ENCODE data around the gene LANCL2. TPM values are rescaled to one million over a fixed set of nuclear protein-coding genes. Genes with fewer than 3 reads are reported as not detected.

LANCL2 gene
- total and polyA plus RNA-seq, 2 experiments from 2014 or later = 11.7 to 13.8 TPM

DNA sequence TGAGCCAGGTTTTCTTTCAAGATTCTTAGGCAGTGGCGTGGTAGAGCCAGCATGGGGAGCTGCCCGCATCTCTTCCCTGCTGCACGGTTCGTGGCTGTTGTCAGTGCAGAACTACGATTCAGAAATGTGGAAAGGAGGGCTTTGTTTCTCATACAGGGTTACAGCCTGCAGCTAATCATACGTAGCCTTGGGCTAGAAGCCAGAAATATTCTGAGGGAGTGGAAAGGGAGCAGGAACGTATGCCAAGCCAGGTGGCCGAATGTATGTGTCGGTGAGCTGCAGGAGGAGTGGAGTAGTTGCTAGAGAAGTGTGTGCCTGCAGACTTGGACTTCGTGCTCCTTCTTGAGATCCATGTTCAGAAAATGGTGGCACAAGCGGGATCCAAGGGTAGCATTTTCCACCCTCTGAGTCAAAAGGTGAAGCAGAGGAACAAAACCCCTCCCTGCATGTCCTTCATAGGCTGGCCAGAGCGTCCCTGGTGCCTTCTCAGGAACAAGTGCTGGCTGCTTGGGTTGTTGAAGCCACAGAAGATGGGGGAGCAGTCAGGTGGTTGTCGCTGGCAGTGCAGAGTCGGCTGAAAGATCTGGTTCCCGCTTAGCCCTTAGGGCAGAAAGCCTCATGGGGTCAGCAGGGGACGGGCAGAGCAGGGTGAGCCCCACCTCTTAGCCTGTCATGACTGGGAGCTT is 40.9 kb downstream of the LANCL2 start:
- Histone ChIP-seq H3K9ac (no peak overlapping the region), H3K27me3 (replicated peaks; ENCODE audit: insufficient read depth) (no peaks in the 10 kb centered on the region), H3K27ac (no peak overlapping the region), H3K4me3 (no peak overlapping the region), H3F3A (ENCODE audit: insufficient read depth) (no peaks in the 10 kb centered on the region), H3K79me2 (ENCODE audit: insufficient read depth) (no peaks in the 10 kb centered on the region), H3K9me2 (ENCODE audit: insufficient read depth) (no peaks in the 10 kb centered on the region), H2AFZ (no peak overlapping the region), H4K20me1 (ENCODE audit: insufficient read depth) (no peaks in the 10 kb centered on the region), H3K4me1 (ENCODE audit: insufficient read depth) (no peaks in the 10 kb centered on the region), H3K4me2 (ENCODE audit: unreplicated experiment) (no peak overlapping the region), H3K36me3 (ENCODE audit: low read depth) (no peaks in the 10 kb centered on the region), H3K9me3 (ENCODE audit: low read depth) (no peaks in the 10 kb centered on the region)
- no peak for DNase-seq
- WGBS, 2 experiments (ENCODE audit: low coverage in 1 of 2, low lambda C conversion rate in 2 of 2, missing lambda C conversion rate in 2 of 2) = 91% methylated on average over 16 of the region's 16 CpGs
- no peak for TF ChIP-seq EZH2phosphoT487 (IDR thresholded peaks at IDR 0.05; ENCODE audit: insufficient read depth, low read depth)
- TF ChIP-seq EZH2 (IDR thresholded peaks at IDR 0.05; ENCODE audit: insufficient read depth, poor library complexity, severe bottlenecking) = no peak
- in situ Hi-C loops (cut with MboI) = no loop called here

DNA sequence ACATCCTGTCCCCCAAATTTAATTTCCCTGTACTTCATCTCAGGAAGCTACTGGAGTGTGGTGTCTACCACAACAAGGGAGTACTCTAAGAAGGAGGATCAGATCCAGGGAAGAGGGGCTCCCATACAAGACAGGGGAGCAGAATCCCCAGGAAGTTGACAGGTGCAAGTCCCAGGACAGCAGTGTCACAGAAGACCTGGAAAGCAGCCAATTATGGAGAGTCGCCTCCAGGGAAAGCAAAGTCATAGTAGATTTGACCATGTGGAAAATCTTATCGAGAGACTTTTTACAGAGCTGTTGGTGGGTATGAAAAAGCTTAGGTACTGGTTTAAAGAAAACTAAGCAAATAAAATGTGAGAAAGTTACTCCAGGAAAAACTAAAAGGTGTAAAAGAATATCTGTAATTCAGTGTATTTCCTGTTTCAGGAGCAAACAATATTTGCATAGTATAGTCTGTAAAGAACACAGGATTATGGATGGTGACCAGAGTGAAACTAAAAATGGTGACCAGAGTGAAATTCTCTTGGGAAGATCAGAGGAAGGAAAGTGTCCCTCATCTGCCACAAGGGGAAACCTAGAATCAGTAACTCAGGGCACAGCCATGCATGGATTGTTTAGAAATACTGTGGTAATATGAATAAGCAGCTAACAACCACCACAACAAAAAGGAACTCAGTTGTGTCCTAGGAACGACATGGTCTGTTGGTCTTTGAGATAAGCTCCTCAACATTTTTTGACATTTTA is 44.5 kb downstream of the LANCL2 start:
- Histone ChIP-seq H3K27me3 (replicated peaks; ENCODE audit: insufficient read depth) (no peaks in the 10 kb centered on the region), H3K9ac (no peak overlapping the region), H2AFZ (no peak overlapping the region), H3K79me2 (ENCODE audit: insufficient read depth) (no peaks in the 10 kb centered on the region), H4K20me1 (ENCODE audit: insufficient read depth) (no peaks in the 10 kb centered on the region), H3K4me1 (ENCODE audit: insufficient read depth) (no peaks in the 10 kb centered on the region), H3K27ac (no peak overlapping the region), H3K9me2 (ENCODE audit: insufficient read depth) (no peaks in the 10 kb centered on the region), H3K4me2 (ENCODE audit: unreplicated experiment) (no peak overlapping the region), H3K9me3 (ENCODE audit: low read depth) (no peaks in the 10 kb centered on the region), H3K36me3 (ENCODE audit: low read depth) (no peaks in the 10 kb centered on the region), H3F3A (ENCODE audit: insufficient read depth) (no peaks in the 10 kb centered on the region), H3K4me3 (no peak overlapping the region)
- in situ Hi-C loops (cut with MboI) = loop anchor here (10.0 kb wide), 1 partner anchor 635 kb away; no protein-coding TSS in a partner anchor
- peak; percentile 34 for DNase-seq
- WGBS, 2 experiments (ENCODE audit: low coverage in 1 of 2, low lambda C conversion rate in 2 of 2, missing lambda C conversion rate in 2 of 2) = 80 to 83% methylated on average over 3 of the region's 3 CpGs
- TF ChIP-seq EZH2 (IDR thresholded peaks at IDR 0.05; ENCODE audit: insufficient read depth, poor library complexity, severe bottlenecking) (no peak), EZH2phosphoT487 (IDR thresholded peaks at IDR 0.05; ENCODE audit: insufficient read depth, low read depth) (no peak)

DNA sequence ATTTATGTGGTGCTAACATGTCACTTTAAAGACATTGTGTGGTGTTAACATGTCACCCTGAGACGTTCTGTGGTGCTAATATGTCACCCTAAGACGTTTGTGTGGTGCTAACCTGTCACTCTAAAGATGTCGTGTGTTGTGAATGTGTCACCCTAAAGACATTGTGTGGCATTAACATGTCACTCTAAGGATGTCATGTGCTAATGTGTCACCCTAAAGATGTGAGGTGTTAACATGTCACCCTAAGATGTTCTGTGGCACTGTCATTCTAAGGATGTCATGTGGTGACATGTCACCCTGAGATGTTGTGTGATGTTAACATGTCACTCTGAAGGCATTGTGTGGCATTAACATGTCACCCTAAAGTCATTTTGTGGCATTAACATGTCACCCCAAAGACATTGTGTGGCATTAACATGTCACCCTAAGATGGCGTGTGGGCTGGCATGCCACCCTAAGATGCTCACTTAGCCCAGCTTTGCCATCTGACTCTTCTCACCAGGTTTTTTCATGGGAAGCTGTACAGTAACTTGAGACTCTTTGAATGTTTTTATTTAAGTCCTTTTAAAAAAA is 45.6 kb downstream of the LANCL2 start:
- H3K4me1 ChIP-seq (ENCODE audit: insufficient read depth) = no peaks in the 10 kb centered on the region
- TF ChIP-seq EZH2phosphoT487 (IDR thresholded peaks at IDR 0.05; ENCODE audit: insufficient read depth, low read depth) = no peak
- TF ChIP-seq EZH2 (IDR thresholded peaks at IDR 0.05; ENCODE audit: insufficient read depth, poor library complexity, severe bottlenecking) = no peak
- no peak overlapping the region for H3K27ac ChIP-seq
- no peaks in the 10 kb centered on the region for H4K20me1 ChIP-seq (ENCODE audit: insufficient read depth)
- no peak overlapping the region for H3K4me3 ChIP-seq
- WGBS, 2 experiments (ENCODE audit: low coverage in 1 of 2, low lambda C conversion rate in 2 of 2, missing lambda C conversion rate in 2 of 2) = 68 to 70% methylated on average over 4 of the region's 4 CpGs
- no peak overlapping the region for H2AFZ ChIP-seq
- no peaks in the 10 kb centered on the region for H3K9me3 ChIP-seq (ENCODE audit: low read depth)
- no peak overlapping the region for H3K9ac ChIP-seq
- no peaks in the 10 kb centered on the region for H3K36me3 ChIP-seq (ENCODE audit: low read depth)
- no peaks in the 10 kb centered on the region for H3K27me3 ChIP-seq (replicated peaks; ENCODE audit: insufficient read depth)
- in situ Hi-C loops (cut with MboI) = loop anchor here (10.0 kb wide), 1 partner anchor 636 kb away; no protein-coding TSS in a partner anchor
- H3K79me2 ChIP-seq (ENCODE audit: insufficient read depth) = no peaks in the 10 kb centered on the region
- no peak for DNase-seq
- H3F3A ChIP-seq (ENCODE audit: insufficient read depth) = no peaks in the 10 kb centered on the region
- H3K4me2 ChIP-seq (ENCODE audit: unreplicated experiment) = no peak overlapping the region
- no peaks in the 10 kb centered on the region for H3K9me2 ChIP-seq (ENCODE audit: insufficient read depth)

DNA sequence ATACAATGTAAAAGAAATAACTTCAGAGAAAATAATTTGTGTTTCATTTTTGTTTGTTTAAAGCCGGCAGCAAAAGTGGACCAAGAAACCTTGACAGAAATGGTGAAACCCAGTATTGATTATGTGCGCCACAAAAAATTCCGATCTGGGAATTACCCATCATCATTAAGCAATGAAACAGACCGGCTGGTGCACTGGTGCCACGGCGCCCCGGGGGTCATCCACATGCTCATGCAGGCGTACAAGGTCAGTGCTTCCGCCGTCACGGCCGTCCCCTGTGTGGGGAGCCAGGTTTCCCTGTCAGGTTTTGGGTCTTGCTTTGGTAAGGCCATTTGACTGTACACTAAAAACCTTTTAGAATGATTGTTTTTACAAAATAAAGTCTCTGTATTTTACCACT is 46.7 kb downstream of the LANCL2 start:
- H3K9me3 ChIP-seq (ENCODE audit: low read depth) = no peaks in the 10 kb centered on the region
- H3K36me3 ChIP-seq (ENCODE audit: low read depth) = no peaks in the 10 kb centered on the region
- no peak overlapping the region for H3K4me3 ChIP-seq
- no peaks in the 10 kb centered on the region for H3F3A ChIP-seq (ENCODE audit: insufficient read depth)
- no peaks in the 10 kb centered on the region for H3K79me2 ChIP-seq (ENCODE audit: insufficient read depth)
- no peaks in the 10 kb centered on the region for H4K20me1 ChIP-seq (ENCODE audit: insufficient read depth)
- WGBS, 2 experiments (ENCODE audit: low coverage in 1 of 2, low lambda C conversion rate in 2 of 2, missing lambda C conversion rate in 2 of 2) = 97% methylated on average over 12 of the region's 12 CpGs
- H3K27me3 ChIP-seq (replicated peaks; ENCODE audit: insufficient read depth) = no peaks in the 10 kb centered on the region
- TF ChIP-seq EZH2phosphoT487 (IDR thresholded peaks at IDR 0.05; ENCODE audit: insufficient read depth, low read depth) (no peak), EZH2 (IDR thresholded peaks at IDR 0.05; ENCODE audit: insufficient read depth, poor library complexity, severe bottlenecking) (no peak)
- no peak overlapping the region for H3K4me2 ChIP-seq (ENCODE audit: unreplicated experiment)
- no peaks in the 10 kb centered on the region for H3K4me1 ChIP-seq (ENCODE audit: insufficient read depth)
- H3K9ac ChIP-seq = no peak overlapping the region
- H3K27ac ChIP-seq = no peak overlapping the region
- no peak for DNase-seq
- no peak overlapping the region for H2AFZ ChIP-seq
- no peaks in the 10 kb centered on the region for H3K9me2 ChIP-seq (ENCODE audit: insufficient read depth)
- in situ Hi-C loops (cut with MboI) = loop anchor here (10.0 kb wide), 1 partner anchor 637 kb away; no protein-coding TSS in a partner anchor

Data from GM23248 (cell line).